K562 (cell line): ENCODE measurements around the gene TRIP6. TPM values are rescaled to one million over a fixed set of nuclear protein-coding genes. Genes with fewer than 3 reads are reported as not detected.

Experiments
- ATAC-seq: fragments of 200-7000 bp; cut with Tn5 transposase; 3 replicates; pipeline ENCODE4 v1.9.1; 2020; ENCODE audit warnings: moderate library complexity
- BruUV-seq: library from RNA; stranded (reverse); fragments of 400-500 nt; replicated peaks from 2 replicates; lab custom pipeline; 2021; lab: Mats Ljungman, UMichigan
- CTCF ChIA-PET: fragments of 300-600 bp; formaldehyde crosslinking; extraction: SDS; loops from one replicate; lab custom pipeline; 2021; ENCODE audit warnings: low intra/inter-chr PET ratio; lab: Yijun Ruan, JAX
- POLR2A ChIA-PET: fragments of 300-600, 350-650 bp; sonication (Branson Sonifier 250); formaldehyde crosslinking; extraction: SDS; loops from one replicate; lab custom pipeline; 2021; ENCODE audit warnings: antibody characterized with exemption, inconsistent platforms; lab: Yijun Ruan, JAX
- DNase-seq, 4 experiments: peaks; one replicate each; pipeline versions ENCODE4 v3.0.0 to v3.0.0-alpha.2; 2011 to 2018; ENCODE audit warnings: low spot score in 3 of 4, mixed read lengths in 3 of 4; ENCODE audit errors: extremely low read depth in 1 of 4
- FAIRE-seq: peaks from 2 replicates; lab custom pipeline; 2011; peaks lifted over from hg19 to GRCh38; lab: Jason Lieb, UNC
- H2AFZ ChIP-seq: 2 replicates; pipeline ENCODE4 v1.6.0; 2011; ENCODE audit warnings: low read depth, low read length, control low read depth, inconsistent platforms
- H3K27ac ChIP-seq: fragments of 200-600 bp; 3 replicates; pipeline ENCODE4 v1.8.0; 2011; ENCODE audit warnings: low read depth, mild to moderate bottlenecking, control low read depth, inconsistent platforms, low read length, moderate library complexity, mixed read lengths; ENCODE audit errors: extremely low read depth
- H3K27me3 ChIP-seq, 2 experiments: fragments of 300-600 bp in 1 of 2; 2 replicates in 1 of 2; 3 replicates in 1 of 2; pipeline versions ENCODE4 v1.6.0 to v1.8.0; 2011; ENCODE audit warnings: inconsistent platforms in 2 of 2, low read length in 2 of 2, mild to moderate bottlenecking in 1 of 2, mixed read lengths in 1 of 2, moderate library complexity in 1 of 2; ENCODE audit not compliant: control insufficient read depth in 2 of 2, insufficient read depth in 2 of 2
- H3K36me3 ChIP-seq: fragments of 300-600 bp; 3 replicates; pipeline ENCODE4 v1.8.0; 2011; ENCODE audit warnings: mild to moderate bottlenecking, low read length, inconsistent platforms; ENCODE audit not compliant: control insufficient read depth, insufficient read depth
- H3K4me1 ChIP-seq, 2 experiments: fragments of 200-600 bp in 1 of 2; replicated peaks in 1 of 2; 2 replicates in 1 of 2; 3 replicates in 1 of 2; pipeline versions ENCODE4 v1.5.1 to v1.8.0; 2011; ENCODE audit warnings: inconsistent platforms in 2 of 2, low read length in 2 of 2, mild to moderate bottlenecking in 1 of 2, mixed read lengths in 1 of 2, moderate library complexity in 1 of 2; ENCODE audit not compliant: control insufficient read depth in 2 of 2, insufficient read depth in 2 of 2
- H3K4me2 ChIP-seq: 2 replicates; pipeline ENCODE4 v1.6.1; 2011; ENCODE audit warnings: low read length, control low read depth, inconsistent platforms, mixed read lengths; ENCODE audit not compliant: insufficient read depth
- H3K4me3 ChIP-seq: fragments of 200-600 bp; sonication (generic), shearing (Covaris generic); 2 replicates; pipeline ENCODE4 v1.5.1; 2016; ENCODE audit warnings: control low read depth, inconsistent platforms
- H3K79me2 ChIP-seq: fragments of 200-600 bp; 3 replicates; pipeline ENCODE4 v1.8.0; 2011; ENCODE audit warnings: low read length, inconsistent platforms; ENCODE audit not compliant: control insufficient read depth, insufficient read depth
- H3K9ac ChIP-seq, 2 experiments: 2 replicates each; pipeline versions ENCODE4 v1.6.0 to v1.6.1; 2011; ENCODE audit warnings: low read depth in 2 of 2, low read length in 2 of 2, control low read depth in 1 of 2, inconsistent platforms in 1 of 2, mild to moderate bottlenecking in 1 of 2, mixed read lengths in 1 of 2; ENCODE audit not compliant: insufficient read depth in 1 of 2
- H3K9me1 ChIP-seq: one replicate; pipeline ENCODE4 v1.6.0; 2011; ENCODE audit warnings: inconsistent platforms, mild to moderate bottlenecking, low read length, moderate library complexity; ENCODE audit not compliant: control insufficient read depth, insufficient read depth
- H3K9me3 ChIP-seq: replicated peaks from 2 replicates; pipeline ENCODE4 v1.5.1; 2011; ENCODE audit warnings: low read depth, low read length, inconsistent platforms; ENCODE audit not compliant: control insufficient read depth, insufficient read depth
- H4K20me1 ChIP-seq: replicated peaks from 2 replicates; pipeline ENCODE4 v1.6.1; 2011; ENCODE audit warnings: low read length, inconsistent platforms, mixed read lengths; ENCODE audit not compliant: control insufficient read depth, insufficient read depth
- FOS ChIP-seq: IDR thresholded peaks from 3 replicates; pipeline ENCODE4 v1.6.1; 2011; ENCODE audit not compliant: insufficient read length; ENCODE audit errors: extremely low read depth
- LCOR ChIP-seq: sonication (generic); formaldehyde crosslinking; IDR thresholded peaks from 2 replicates; pipeline ENCODE4 v1.8.0; 2022; ENCODE audit warnings: mild to moderate bottlenecking, missing genetic modification reagents
- MYC ChIP-seq, 2 experiments: fragments of 250-450 bp in 1 of 2; sonication (Bioruptor Pico) in 1 of 2; IDR thresholded peaks; 2 replicates each; pipeline versions ENCODE4 v1.5.1 to v1.6.1; 2012 to 2021; ENCODE audit warnings: low read depth in 2 of 2, borderline replicate concordance in 1 of 2, improper control_type of control experiment in 1 of 2, low read length in 1 of 2, mild to moderate bottlenecking in 1 of 2, moderate library complexity in 1 of 2
- NFE2L1 ChIP-seq: fragments of 450-650 bp; IDR thresholded peaks from 2 replicates; pipeline ENCODE4 v1.6.1; 2016; ENCODE audit warnings: missing genetic modification characterization, low read depth, mild to moderate bottlenecking, missing compliant biosample characterization, moderate library complexity, borderline replicate concordance
- RB1 ChIP-seq: fragments of 450-650 bp; IDR thresholded peaks from 2 replicates; pipeline ENCODE4 v1.6.1; 2017; ENCODE audit warnings: low read depth, mild to moderate bottlenecking
- RHOXF2B ChIP-seq: fragments of 250-450 bp; sonication (Bioruptor Pico); conservative IDR thresholded peaks from 2 replicates; pipeline ENCODE4 v1.5.1; 2021
- SIN3A ChIP-seq, 2 experiments: fragments of 150-350 bp in 1 of 2; IDR thresholded peaks; 2 replicates each; pipeline ENCODE4 v1.6.1; 2011 to 2016; ENCODE audit warnings: borderline replicate concordance in 2 of 2, low read depth in 2 of 2, low read length in 2 of 2, mild to moderate bottlenecking in 2 of 2, moderate library complexity in 2 of 2; ENCODE audit not compliant: control insufficient read depth in 1 of 2
- WGBS: fragments of 100-300 bp; shearing (Covaris generic); methylation state at CpG from one replicate; pipeline ENCODE4 v1.1.6; 2016; ENCODE audit warnings: low coverage, mixed read lengths; ENCODE audit not compliant: insufficient coverage; ENCODE audit errors: missing lambda C conversion rate; 5-methylcytosine and 5-hydroxymethylcytosine counted together
- in situ Hi-C: fragments of 300-500 bp; cut with MboI; formaldehyde crosslinking; loops from 4 replicates; pipeline ENCODE4 v1.15.0; 2018; ENCODE audit warnings: inconsistent platforms, mixed read lengths
- intact Hi-C: fragments of 100-400 bp; cut with micrococcal nuclease; formaldehyde crosslinking; loops from 2 replicates; pipeline ENCODE4 v1.14.2; 2022
- polyA plus RNA-seq, 8 experiments: library from polyadenylated mRNA; depleted of rRNA in 4 of 8; stranded (reverse) in 5 of 8; unstranded in 3 of 8; fragments of >200 nt; fragmentation: Nextera tagmentation in 2 of 8; fragmentation: Illumina TruSeq in 1 of 8; extraction: Ambion mirVana in 2 of 8; extraction: Trizol in 1 of 8; gene quantifications; 2 replicates each; pipeline versions ENCODE4 v1.2.1 to v1.2.3, GENCODE V29; 2011 to 2014; ENCODE audit warnings: inconsistent platforms in 1 of 8, missing spikeins in 1 of 8
- total RNA-seq, 7 experiments: library from RNA; depleted of rRNA in 6 of 7; stranded (reverse); fragments of >200 nt in 6 of 7; fragmentation: Illumina TruSeq in 2 of 7; extraction: Trizol in 2 of 7; gene quantifications; 2 replicates each; pipeline versions ENCODE4 v1.2.1 to v1.2.3, GENCODE V29; 2011 to 2021; ENCODE audit warnings: low replicate concordance in 1 of 7
- TF ChIP-seq, protein P1 (sequence below): fragments of 250-450 bp; sonication (Bioruptor Pico); IDR thresholded peaks from 2 replicates; pipeline ENCODE4 v1.4.0; 2020; ENCODE audit warnings: mild to moderate bottlenecking, moderate library complexity
- TF ChIP-seq, protein P2 (sequence below): fragments of 200-800 bp; sonication (Bioruptor generic); IDR thresholded peaks from 2 replicates; pipeline ENCODE4 v1.6.1; 2017; ENCODE audit warnings: missing genetic modification characterization, missing compliant biosample characterization
- TF ChIP-seq, protein P3 (sequence below): fragments of 450-650 bp; IDR thresholded peaks from 2 replicates; pipeline ENCODE4 v1.6.1; 2018; ENCODE audit not compliant: partially characterized antibody

Gene TRIP6
- total and polyA plus RNA-seq, 9 of the 15 experiments (the other 6 are each of a cell fraction or from before 2014, with no cell fraction given): 5.9 to 141 (median 54.0) TPM

DNA sequence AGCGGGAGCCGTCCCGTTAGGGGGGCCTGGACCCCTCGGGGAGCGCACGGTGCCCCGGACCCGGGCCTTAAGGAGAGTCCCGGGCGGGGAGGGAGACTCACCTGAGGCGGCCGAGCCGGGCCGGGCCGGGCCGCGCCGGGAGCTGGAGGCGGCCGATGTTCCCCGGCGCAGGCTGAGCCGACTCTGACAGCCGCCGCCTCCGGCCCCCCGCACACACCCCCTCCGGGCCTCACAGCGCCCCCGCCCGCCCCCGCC, 28.4 kb downstream of the TRIP6 start, which contains the start of gene ACHE (continued):
- TF ChIP-seq RB1 (0 out of 2 replicates have a peak, but pooled peaks have one; percentile 33), FOS (no peak), SIN3A (IDR thresholded peaks at IDR 0.05; ENCODE audit: borderline replicate concordance in 2 of 2, control insufficient read depth in 1 of 2, low read depth in 2 of 2, low read length in 2 of 2) (0 out of 4 replicates have a peak, but pooled peaks of 1 of the 2 experiments have one; percentile 43), LCOR (CRISPR knock-in tag) (no peak), RHOXF2B (no peak), NFE2L1 (tag) (no peak), MYC (IDR thresholded peaks at IDR 0.05; ENCODE audit: low read depth, low read length) (no peak), MYC (CRISPR knock-in tag; IDR thresholded peaks at IDR 0.05; ENCODE audit: borderline replicate concordance, low read depth) (no peak)

DNA sequence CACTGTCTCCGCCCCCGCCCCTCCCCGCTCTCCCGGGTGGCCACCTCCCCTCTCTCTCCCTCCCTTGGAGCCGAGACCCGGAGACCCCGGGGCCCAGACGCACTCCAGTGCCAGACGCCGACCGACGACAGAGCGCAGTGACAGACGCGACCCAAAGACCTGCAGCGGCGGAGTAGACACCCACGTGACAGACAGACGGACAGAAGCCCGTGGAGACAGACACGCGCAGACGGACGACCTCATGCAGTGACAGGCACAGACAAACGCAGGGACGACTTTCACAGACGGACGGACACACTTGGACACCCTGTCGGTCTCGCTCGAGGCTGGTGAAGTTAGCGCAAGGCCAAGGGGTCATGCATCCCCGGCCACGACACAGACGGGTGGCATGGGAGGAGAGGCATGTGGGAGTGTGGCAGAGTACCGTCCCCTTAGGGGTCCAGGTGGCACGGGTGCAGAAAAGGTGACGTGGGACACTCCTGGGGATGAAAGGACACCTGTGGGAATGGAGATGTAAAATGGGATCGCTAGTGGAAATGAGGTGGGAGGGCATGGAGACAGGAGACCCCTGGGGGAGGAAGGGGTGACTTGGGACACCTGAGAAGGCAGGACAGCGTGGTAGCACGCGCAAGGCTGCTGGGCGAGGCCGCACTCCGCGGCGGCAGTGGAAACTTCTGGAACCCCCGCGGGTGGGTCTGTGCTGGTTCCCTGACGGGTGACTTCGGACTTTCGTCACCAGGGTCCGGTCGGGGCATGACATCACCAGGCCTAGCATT, 29.0 kb downstream of the TRIP6 start:
- intact Hi-C loops: loop anchor here (2.0 to 5.0 kb wide), 4 partner anchors 181 to 386 kb away; no protein-coding TSS in a partner anchor
- ChIA-PET CTCF (interaction anchor here (0.9 to 3.1 kb wide), 7 partner anchors 163 to 643 kb away, joined by 3 to 44 read pairs (median 7); partner anchors contain the start of gene AP1S1), POLR2A (interaction anchor here (0.6 kb wide), 2 partner anchors 54 to 156 kb away, joined by 3 to 4 read pairs; no protein-coding TSS in a partner anchor)
- no peaks in the 10 kb centered on the region for H3K36me3 ChIP-seq
- H4K20me1 ChIP-seq: no peaks in the 10 kb centered on the region
- H3K9me1 ChIP-seq: no peaks in the 10 kb centered on the region
- peak overlapping the region; percentile 44 to 86 for H3K9ac ChIP-seq
- ATAC-seq (peak; percentile 68), FAIRE-seq (peak; percentile 48), DNase-seq (peak; percentile 82 to 92 (median 88))
- peaks cover 25 to 73% of the 10 kb centered on the region in 2 experiments for H3K4me1 ChIP-seq
- peak overlapping the region; percentile 96 for H2AFZ ChIP-seq
- BruUV-seq: TSS peak; percentile 87
- H3K27me3 ChIP-seq: no peaks in the 10 kb centered on the region
- peak overlapping the region; percentile 48 for H3K27ac ChIP-seq
- H3K9me3 ChIP-seq: no peaks in the 10 kb centered on the region
- peak overlapping the region; percentile 81 for H3K4me2 ChIP-seq
- H3K4me3 ChIP-seq: peak overlapping the region; percentile 39
- in situ Hi-C loops: no loop called here
- no peaks in the 10 kb centered on the region; the same call in 2 of the 3 replicates for H3K79me2 ChIP-seq
- WGBS: 6% methylated on average over 49 of the region's 54 CpGs
- TF ChIP-seq, protein P1, sequence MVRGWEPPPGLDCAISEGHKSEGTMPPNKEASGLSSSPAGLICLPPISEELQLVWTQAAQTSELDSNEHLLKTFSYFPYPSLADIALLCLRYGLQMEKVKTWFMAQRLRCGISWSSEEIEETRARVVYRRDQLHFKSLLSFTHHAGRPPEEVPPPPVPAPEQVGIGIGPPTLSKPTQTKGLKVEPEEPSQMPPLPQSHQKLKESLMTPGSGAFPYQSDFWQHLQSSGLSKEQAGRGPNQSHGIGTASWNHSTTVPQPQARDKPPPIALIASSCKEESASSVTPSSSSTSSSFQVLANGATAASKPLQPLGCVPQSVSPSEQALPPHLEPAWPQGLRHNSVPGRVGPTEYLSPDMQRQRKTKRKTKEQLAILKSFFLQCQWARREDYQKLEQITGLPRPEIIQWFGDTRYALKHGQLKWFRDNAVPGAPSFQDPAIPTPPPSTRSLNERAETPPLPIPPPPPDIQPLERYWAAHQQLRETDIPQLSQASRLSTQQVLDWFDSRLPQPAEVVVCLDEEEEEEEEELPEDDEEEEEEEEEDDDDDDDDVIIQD (CRISPR knock-in tag): no peak
- TF ChIP-seq, protein P2, sequence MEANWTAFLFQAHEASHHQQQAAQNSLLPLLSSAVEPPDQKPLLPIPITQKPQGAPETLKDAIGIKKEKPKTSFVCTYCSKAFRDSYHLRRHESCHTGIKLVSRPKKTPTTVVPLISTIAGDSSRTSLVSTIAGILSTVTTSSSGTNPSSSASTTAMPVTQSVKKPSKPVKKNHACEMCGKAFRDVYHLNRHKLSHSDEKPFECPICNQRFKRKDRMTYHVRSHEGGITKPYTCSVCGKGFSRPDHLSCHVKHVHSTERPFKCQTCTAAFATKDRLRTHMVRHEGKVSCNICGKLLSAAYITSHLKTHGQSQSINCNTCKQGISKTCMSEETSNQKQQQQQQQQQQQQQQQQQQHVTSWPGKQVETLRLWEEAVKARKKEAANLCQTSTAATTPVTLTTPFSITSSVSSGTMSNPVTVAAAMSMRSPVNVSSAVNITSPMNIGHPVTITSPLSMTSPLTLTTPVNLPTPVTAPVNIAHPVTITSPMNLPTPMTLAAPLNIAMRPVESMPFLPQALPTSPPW: no peak
- TF ChIP-seq, protein P3, sequence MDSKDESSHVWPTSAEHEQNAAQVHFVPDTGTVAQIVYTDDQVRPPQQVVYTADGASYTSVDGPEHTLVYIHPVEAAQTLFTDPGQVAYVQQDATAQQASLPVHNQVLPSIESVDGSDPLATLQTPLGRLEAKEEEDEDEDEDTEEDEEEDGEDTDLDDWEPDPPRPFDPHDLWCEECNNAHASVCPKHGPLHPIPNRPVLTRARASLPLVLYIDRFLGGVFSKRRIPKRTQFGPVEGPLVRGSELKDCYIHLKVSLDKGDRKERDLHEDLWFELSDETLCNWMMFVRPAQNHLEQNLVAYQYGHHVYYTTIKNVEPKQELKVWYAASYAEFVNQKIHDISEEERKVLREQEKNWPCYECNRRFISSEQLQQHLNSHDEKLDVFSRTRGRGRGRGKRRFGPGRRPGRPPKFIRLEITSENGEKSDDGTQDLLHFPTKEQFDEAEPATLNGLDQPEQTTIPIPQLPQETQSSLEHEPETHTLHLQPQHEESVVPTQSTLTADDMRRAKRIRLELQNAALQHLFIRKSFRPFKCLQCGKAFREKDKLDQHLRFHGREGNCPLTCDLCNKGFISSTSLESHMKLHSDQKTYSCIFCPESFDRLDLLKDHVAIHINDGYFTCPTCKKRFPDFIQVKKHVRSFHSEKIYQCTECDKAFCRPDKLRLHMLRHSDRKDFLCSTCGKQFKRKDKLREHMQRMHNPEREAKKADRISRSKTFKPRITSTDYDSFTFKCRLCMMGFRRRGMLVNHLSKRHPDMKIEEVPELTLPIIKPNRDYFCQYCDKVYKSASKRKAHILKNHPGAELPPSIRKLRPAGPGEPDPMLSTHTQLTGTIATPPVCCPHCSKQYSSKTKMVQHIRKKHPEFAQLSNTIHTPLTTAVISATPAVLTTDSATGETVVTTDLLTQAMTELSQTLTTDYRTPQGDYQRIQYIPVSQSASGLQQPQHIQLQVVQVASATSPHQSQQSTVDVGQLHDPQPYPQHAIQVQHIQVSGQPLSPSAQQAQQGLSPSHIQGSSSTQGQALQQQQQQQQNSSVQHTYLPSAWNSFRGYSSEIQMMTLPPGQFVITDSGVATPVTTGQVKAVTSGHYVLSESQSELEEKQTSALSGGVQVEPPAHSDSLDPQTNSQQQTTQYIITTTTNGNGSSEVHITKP: no peak
